DMS 273 (cell line): ENCODE results near the gene P4HA2.

ENCODE experiments used
- DNase-seq: peaks from one replicate; lab custom pipeline; 2025; ENCODE audit not compliant: unreplicated experiment; lab: John Stamatoyannopoulos, UW

Gene P4HA2

GRCh38 chr5:132224716-132225115 lies 2.9 kb downstream of the P4HA2 start:
- no peak for DNase-seq

- no peak for DNase-seq
Measured at GRCh38 chr5:132223861-132224260, 3.8 kb downstream of the P4HA2 start.

- DNase-seq, result no peak
Measured at GRCh38 chr5:132222649-132223038, 5.0 kb downstream of the P4HA2 start.

GRCh38 chr5:132221781-132222648 lies 5.6 kb downstream of the P4HA2 start:
- DNase-seq, result peak; percentile 75

- DNase-seq, result no peak
Measured at GRCh38 chr5:132220491-132220890, 7.2 kb downstream of the P4HA2 start.

- DNase-seq, result no peak
Measured at GRCh38 chr5:132219981-132220380, 7.7 kb downstream of the P4HA2 start.

- DNase-seq, result no peak
Measured at GRCh38 chr5:132219289-132219970, 8.2 kb downstream of the P4HA2 start.

- DNase-seq, result no peak
Measured at GRCh38 chr5:132218321-132218720, 9.3 kb downstream of the P4HA2 start.

- DNase-seq, result peak; percentile 96
Measured at GRCh38 chr5:132215329-132215728, 12.3 kb downstream of the P4HA2 start.

- no peak for DNase-seq
Measured at GRCh38 chr5:132214491-132214890, 13.2 kb downstream of the P4HA2 start.

- DNase-seq, result no peak
Measured at GRCh38 chr5:132213666-132214065, 14.0 kb downstream of the P4HA2 start.

GRCh38 chr5:132211787-132212186 lies 15.9 kb downstream of the P4HA2 start:
- no peak for DNase-seq

- DNase-seq, result no peak
Measured at GRCh38 chr5:132210944-132211343, 16.7 kb downstream of the P4HA2 start.

- DNase-seq, result no peak
Measured at GRCh38 chr5:132209901-132210545, 17.6 kb downstream of the P4HA2 start.

GRCh38 chr5:132209131-132209530 lies 18.5 kb downstream of the P4HA2 start:
- DNase-seq, result no peak

GRCh38 chr5:132207778-132208177 lies 19.9 kb downstream of the P4HA2 start:
- peak; percentile 23 for DNase-seq

- no peak for DNase-seq
Measured at GRCh38 chr5:132206782-132207181, 20.9 kb downstream of the P4HA2 start.

- peak; percentile 97 for DNase-seq
Measured at GRCh38 chr5:132205385-132206125, 22.1 kb downstream of the P4HA2 start.

- DNase-seq, result peak; percentile 65
Measured at GRCh38 chr5:132204371-132205135, 23.1 kb downstream of the P4HA2 start.

GRCh38 chr5:132203916-132204315 lies 23.7 kb downstream of the P4HA2 start:
- no peak for DNase-seq
